Stimulated activated CD4-positive, alpha-beta T cell treated with anti-CD3 and anti-CD28 coated beads, TNF-alpha, amount 100 ng/mL, for 48 hours (primary cell): ENCODE data around the gene NOD1.
A peak's percentile ranks its signal among the peaks of the same experiment; 100 is the strongest.
"Not testable (repeated sequence)": the region's sequence is repeated elsewhere in the genome, so short reads cannot be mapped to it uniquely, and the experiment has no call there.

Experiments used
- DNase-seq, 3 donors: peaks; one replicate each; pipeline ENCODE4 v3.0.0-alpha.2; 2020; ENCODE audit warnings: low read depth in 3 of 3

The NOD1 gene, protein sequence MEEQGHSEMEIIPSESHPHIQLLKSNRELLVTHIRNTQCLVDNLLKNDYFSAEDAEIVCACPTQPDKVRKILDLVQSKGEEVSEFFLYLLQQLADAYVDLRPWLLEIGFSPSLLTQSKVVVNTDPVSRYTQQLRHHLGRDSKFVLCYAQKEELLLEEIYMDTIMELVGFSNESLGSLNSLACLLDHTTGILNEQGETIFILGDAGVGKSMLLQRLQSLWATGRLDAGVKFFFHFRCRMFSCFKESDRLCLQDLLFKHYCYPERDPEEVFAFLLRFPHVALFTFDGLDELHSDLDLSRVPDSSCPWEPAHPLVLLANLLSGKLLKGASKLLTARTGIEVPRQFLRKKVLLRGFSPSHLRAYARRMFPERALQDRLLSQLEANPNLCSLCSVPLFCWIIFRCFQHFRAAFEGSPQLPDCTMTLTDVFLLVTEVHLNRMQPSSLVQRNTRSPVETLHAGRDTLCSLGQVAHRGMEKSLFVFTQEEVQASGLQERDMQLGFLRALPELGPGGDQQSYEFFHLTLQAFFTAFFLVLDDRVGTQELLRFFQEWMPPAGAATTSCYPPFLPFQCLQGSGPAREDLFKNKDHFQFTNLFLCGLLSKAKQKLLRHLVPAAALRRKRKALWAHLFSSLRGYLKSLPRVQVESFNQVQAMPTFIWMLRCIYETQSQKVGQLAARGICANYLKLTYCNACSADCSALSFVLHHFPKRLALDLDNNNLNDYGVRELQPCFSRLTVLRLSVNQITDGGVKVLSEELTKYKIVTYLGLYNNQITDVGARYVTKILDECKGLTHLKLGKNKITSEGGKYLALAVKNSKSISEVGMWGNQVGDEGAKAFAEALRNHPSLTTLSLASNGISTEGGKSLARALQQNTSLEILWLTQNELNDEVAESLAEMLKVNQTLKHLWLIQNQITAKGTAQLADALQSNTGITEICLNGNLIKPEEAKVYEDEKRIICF

GRCh38 chr7:30478349-30479201 lies at the start of gene NOD1:
TSS of gene NOD1 (minus strand) at chr7:30478784. CDS start at chr7:30456921, 21,863 bp downstream.
- peak; percentile 40 to 63 (median 55) for DNase-seq

- DNase-seq = not testable (repeated sequence)
These were observed 48.7 kb upstream of the NOD1 start for GRCh38 chr7:30527297-30527696.

GRCh38 chr7:30526163-30526562 lies 47.6 kb upstream of the NOD1 start:
- DNase-seq = no peak

DNA sequence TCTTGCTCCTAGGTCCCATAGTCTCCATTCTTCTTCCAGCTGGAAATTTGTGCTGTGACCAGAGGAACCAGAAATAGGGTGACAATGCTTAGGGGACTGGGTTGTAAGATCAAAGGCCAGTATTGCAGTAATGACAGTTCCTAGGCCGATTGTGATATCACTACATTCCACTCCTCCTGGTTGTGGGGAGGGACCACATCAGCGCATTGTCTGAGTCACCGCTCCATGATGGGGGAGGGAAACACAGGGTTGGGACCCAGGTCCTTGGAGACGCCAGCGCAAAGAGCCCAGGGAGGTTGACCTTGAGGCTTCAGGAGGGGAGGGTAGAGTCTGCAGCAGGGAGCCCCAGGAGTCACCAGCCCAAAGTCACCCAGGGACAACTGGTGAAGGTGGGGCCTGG lies 46.8 kb upstream of the NOD1 start:
- no peak for DNase-seq

GRCh38 chr7:30524545-30524944 lies 46.0 kb upstream of the NOD1 start:
- no peak for DNase-seq

GRCh38 chr7:30523466-30523865 lies 44.9 kb upstream of the NOD1 start:
- no peak for DNase-seq

- DNase-seq = no peak
These were observed 43.6 kb upstream of the NOD1 start for GRCh38 chr7:30522159-30522558.

DNA sequence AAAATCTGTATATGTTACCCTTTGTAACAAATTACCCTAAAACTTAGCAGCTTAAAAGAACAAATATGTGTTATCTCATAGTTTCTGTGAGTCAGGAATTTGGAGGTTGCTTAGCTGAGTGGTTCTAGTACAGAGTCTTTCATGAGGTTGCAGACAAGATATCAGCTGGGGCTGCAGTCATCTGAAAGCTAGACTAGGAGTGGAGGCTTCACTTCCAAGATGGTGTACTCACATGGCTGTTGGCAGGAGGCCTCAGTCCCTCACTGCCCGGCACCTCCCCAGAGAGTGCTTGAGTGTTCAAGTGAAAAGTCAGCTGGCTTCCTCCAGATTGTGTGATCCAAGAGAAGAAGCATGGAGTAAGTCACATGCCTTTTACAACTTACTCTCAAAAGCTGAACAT lies 42.9 kb upstream of the NOD1 start:
- no peak for DNase-seq

- DNase-seq = no peak
These were observed 40.5 kb upstream of the NOD1 start for GRCh38 chr7:30519122-30519521.

DNA sequence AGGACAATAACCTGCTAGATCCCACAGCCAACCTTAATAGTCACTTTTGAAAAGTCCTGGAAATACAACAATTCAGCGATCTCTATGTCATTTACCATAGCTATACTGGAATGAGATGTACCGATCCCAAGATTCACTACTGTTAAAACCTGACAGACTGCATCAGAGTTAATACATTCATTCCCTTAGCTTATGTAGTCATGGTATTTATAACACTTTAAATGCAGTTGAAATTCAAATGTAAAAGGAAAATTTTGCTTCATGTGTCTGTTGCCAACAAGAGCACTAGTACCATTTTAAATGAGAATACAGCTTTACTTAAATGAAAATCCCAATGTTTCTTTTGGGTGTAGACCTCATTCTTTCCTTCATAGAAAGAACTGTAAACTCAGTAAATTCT lies 37.2 kb upstream of the NOD1 start:
- DNase-seq = no peak

- no peak for DNase-seq
These were observed 36.2 kb upstream of the NOD1 start for GRCh38 chr7:30514776-30515175.

DNA sequence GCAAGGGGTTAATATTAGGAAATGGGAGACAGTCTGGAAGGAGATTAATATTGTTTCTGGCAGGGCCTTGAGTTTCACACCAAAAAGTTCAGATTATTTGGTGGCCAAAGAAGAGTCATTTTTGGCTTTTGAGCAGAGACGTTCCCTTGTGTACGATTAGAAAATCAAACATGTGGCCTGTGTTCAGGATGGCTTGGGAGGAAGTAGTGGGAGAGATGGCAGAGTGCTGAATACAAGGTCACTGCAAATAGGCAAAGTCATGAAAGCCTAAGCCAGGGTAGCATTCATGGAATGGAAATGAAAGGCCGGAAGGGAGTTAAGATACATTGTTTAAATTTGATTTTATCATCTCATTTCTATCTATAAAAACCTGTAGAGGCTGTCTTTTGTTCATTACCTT lies 35.6 kb upstream of the NOD1 start:
- DNase-seq = no peak

- no peak for DNase-seq
These were observed 35.2 kb upstream of the NOD1 start for GRCh38 chr7:30513762-30514161.

DNA sequence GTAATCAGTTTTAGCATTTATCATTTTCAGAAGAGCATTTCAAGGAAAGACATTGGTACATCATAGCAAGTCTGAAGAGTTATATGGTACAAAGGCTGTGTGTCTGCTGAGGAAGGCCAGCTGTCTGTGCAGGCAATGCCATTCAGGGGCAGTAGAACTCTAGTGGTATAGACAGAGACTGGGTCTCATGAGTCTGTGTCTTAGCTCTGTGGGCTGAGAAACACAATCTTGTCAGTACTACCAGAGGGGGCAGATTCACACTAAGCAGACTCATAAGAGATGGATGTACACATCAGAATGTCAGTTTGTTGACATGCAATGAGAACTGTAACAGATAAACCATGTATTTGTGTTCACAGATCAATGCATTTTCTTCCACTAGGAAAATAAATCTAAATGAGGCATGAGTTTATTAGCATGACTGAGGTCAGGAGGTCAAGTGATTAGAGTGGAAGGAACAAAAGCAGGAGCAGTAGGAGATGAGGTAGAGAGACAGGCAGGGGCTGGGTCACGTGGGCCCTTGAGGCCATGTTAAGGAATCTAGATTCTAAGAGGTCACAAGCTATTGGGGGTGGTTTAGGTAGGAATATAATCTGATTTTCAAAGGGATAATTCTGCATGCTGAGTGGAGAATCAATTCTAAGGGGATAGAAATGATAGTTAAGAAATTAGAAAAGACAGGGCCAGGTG lies 33.5 kb upstream of the NOD1 start:
- no peak for DNase-seq

GRCh38 chr7:30511494-30511893 lies 32.9 kb upstream of the NOD1 start:
- DNase-seq = no peak

GRCh38 chr7:30510124-30511075 lies 31.8 kb upstream of the NOD1 start:
- DNase-seq = no peak

GRCh38 chr7:30509171-30509857 lies 30.7 kb upstream of the NOD1 start:
- DNase-seq = not testable (repeated sequence)

DNA sequence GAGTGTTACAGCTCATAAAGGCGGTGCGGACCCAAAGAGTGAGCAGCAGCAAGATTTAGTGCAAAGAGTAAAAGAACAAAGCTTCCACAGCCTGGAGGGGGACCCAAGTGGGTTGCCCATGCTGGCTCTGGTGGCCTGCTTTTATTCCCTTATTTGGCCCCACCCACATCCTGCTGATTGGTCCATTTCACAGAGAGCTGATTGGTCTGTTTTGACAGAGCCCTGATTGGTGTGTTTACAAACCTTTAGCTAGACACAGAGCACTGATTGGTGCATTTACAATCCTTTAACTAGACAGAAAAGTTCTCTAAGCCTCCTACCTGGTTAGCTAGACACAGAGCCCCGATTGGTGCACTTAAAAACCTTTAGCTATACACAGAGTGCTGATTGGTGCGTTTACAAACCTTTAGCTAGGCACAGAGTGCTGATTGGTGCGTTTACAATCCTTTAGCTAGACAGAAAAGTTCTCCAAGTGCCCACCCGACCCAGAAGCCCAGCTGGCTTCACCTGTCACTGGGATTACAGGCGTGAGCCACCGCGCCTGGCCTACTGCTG lies 28.8 kb upstream of the NOD1 start:
- DNase-seq = not testable (repeated sequence)

- no peak for DNase-seq
These were observed 26.7 kb upstream of the NOD1 start for GRCh38 chr7:30505174-30505697.
